K562 (cell line): Measurements from ENCODE around the gene ADPGK. TPM values are rescaled to one million over a fixed set of nuclear protein-coding genes. Genes with fewer than 3 reads are reported as not detected.
A peak's percentile ranks its signal among the peaks of the same experiment; 100 is the strongest.

Source experiments
- ATAC-seq: fragments of 200-7000 bp; cut with Tn5 transposase; 3 replicates; pipeline ENCODE4 v1.9.1; 2020; ENCODE audit warnings: moderate library complexity
- BruUV-seq: library from RNA; stranded (reverse); fragments of 400-500 nt; replicated peaks from 2 replicates; lab custom pipeline; 2021; lab: Mats Ljungman, UMichigan
- CTCF ChIA-PET: fragments of 300-600 bp; formaldehyde crosslinking; extraction: SDS; loops from one replicate; lab custom pipeline; 2021; ENCODE audit warnings: low intra/inter-chr PET ratio; lab: Yijun Ruan, JAX
- POLR2A ChIA-PET: fragments of 300-600, 350-650 bp; sonication (Branson Sonifier 250); formaldehyde crosslinking; extraction: SDS; loops from one replicate; lab custom pipeline; 2021; ENCODE audit warnings: antibody characterized with exemption, inconsistent platforms; lab: Yijun Ruan, JAX
- DNase-seq, 4 experiments: peaks; one replicate each; pipeline versions ENCODE4 v3.0.0 to v3.0.0-alpha.2; 2011 to 2018; ENCODE audit warnings: low spot score in 3 of 4, mixed read lengths in 3 of 4; ENCODE audit errors: extremely low read depth in 1 of 4
- FAIRE-seq: peaks from 2 replicates; lab custom pipeline; 2011; peaks lifted over from hg19 to GRCh38; lab: Jason Lieb, UNC
- H2AFZ ChIP-seq: 2 replicates; pipeline ENCODE4 v1.6.0; 2011; ENCODE audit warnings: low read depth, low read length, control low read depth, inconsistent platforms
- H3K27ac ChIP-seq: fragments of 200-600 bp; 3 replicates; pipeline ENCODE4 v1.8.0; 2011; ENCODE audit warnings: low read depth, mild to moderate bottlenecking, control low read depth, inconsistent platforms, low read length, moderate library complexity, mixed read lengths; ENCODE audit errors: extremely low read depth
- H3K27me3 ChIP-seq, 2 experiments: fragments of 300-600 bp in 1 of 2; 2 replicates in 1 of 2; 3 replicates in 1 of 2; pipeline versions ENCODE4 v1.6.0 to v1.8.0; 2011; ENCODE audit warnings: inconsistent platforms in 2 of 2, low read length in 2 of 2, mild to moderate bottlenecking in 1 of 2, mixed read lengths in 1 of 2, moderate library complexity in 1 of 2; ENCODE audit not compliant: control insufficient read depth in 2 of 2, insufficient read depth in 2 of 2
- H3K36me3 ChIP-seq: fragments of 300-600 bp; 3 replicates; pipeline ENCODE4 v1.8.0; 2011; ENCODE audit warnings: mild to moderate bottlenecking, low read length, inconsistent platforms; ENCODE audit not compliant: control insufficient read depth, insufficient read depth
- H3K4me1 ChIP-seq, 2 experiments: fragments of 200-600 bp in 1 of 2; replicated peaks in 1 of 2; 2 replicates in 1 of 2; 3 replicates in 1 of 2; pipeline versions ENCODE4 v1.5.1 to v1.8.0; 2011; ENCODE audit warnings: inconsistent platforms in 2 of 2, low read length in 2 of 2, mild to moderate bottlenecking in 1 of 2, mixed read lengths in 1 of 2, moderate library complexity in 1 of 2; ENCODE audit not compliant: control insufficient read depth in 2 of 2, insufficient read depth in 2 of 2
- H3K4me2 ChIP-seq: 2 replicates; pipeline ENCODE4 v1.6.1; 2011; ENCODE audit warnings: low read length, control low read depth, inconsistent platforms, mixed read lengths; ENCODE audit not compliant: insufficient read depth
- H3K4me3 ChIP-seq: fragments of 200-600 bp; sonication (generic), shearing (Covaris generic); 2 replicates; pipeline ENCODE4 v1.5.1; 2016; ENCODE audit warnings: control low read depth, inconsistent platforms
- H3K79me2 ChIP-seq: fragments of 200-600 bp; 3 replicates; pipeline ENCODE4 v1.8.0; 2011; ENCODE audit warnings: low read length, inconsistent platforms; ENCODE audit not compliant: control insufficient read depth, insufficient read depth
- H3K9ac ChIP-seq, 2 experiments: 2 replicates each; pipeline versions ENCODE4 v1.6.0 to v1.6.1; 2011; ENCODE audit warnings: low read depth in 2 of 2, low read length in 2 of 2, control low read depth in 1 of 2, inconsistent platforms in 1 of 2, mild to moderate bottlenecking in 1 of 2, mixed read lengths in 1 of 2; ENCODE audit not compliant: insufficient read depth in 1 of 2
- H3K9me1 ChIP-seq: one replicate; pipeline ENCODE4 v1.6.0; 2011; ENCODE audit warnings: inconsistent platforms, mild to moderate bottlenecking, low read length, moderate library complexity; ENCODE audit not compliant: control insufficient read depth, insufficient read depth
- H3K9me3 ChIP-seq: replicated peaks from 2 replicates; pipeline ENCODE4 v1.5.1; 2011; ENCODE audit warnings: low read depth, low read length, inconsistent platforms; ENCODE audit not compliant: control insufficient read depth, insufficient read depth
- H4K20me1 ChIP-seq: replicated peaks from 2 replicates; pipeline ENCODE4 v1.6.1; 2011; ENCODE audit warnings: low read length, inconsistent platforms, mixed read lengths; ENCODE audit not compliant: control insufficient read depth, insufficient read depth
- MEIS2 ChIP-seq: fragments of 450-650 bp; IDR thresholded peaks from 2 replicates; pipeline ENCODE4 v1.6.1; 2014; ENCODE audit warnings: mild to moderate bottlenecking; ENCODE audit not compliant: partially characterized antibody
- SUPT5H ChIP-seq: fragments of 450-650 bp; IDR thresholded peaks from 2 replicates; pipeline ENCODE4 v1.6.1; 2016
- TCF3 ChIP-seq: sonication (generic); formaldehyde crosslinking; IDR thresholded peaks from 2 replicates; pipeline ENCODE4 v1.4.0; 2020; ENCODE audit warnings: mild to moderate bottlenecking, missing genetic modification reagents
- ZNF282 ChIP-seq: sonication (generic); formaldehyde crosslinking; IDR thresholded peaks from 2 replicates; pipeline ENCODE4 v1.8.1; 2023; ENCODE audit warnings: missing genetic modification reagents
- ZNF436 ChIP-seq: fragments of 250-450, 450-650 bp; sonication (Bioruptor Pico); formaldehyde crosslinking; IDR thresholded peaks from 2 replicates; pipeline ENCODE4 v1.7.0; 2020; ENCODE audit warnings: mild to moderate bottlenecking
- WGBS: fragments of 100-300 bp; shearing (Covaris generic); methylation state at CpG from one replicate; pipeline ENCODE4 v1.1.6; 2016; ENCODE audit warnings: low coverage, mixed read lengths; ENCODE audit not compliant: insufficient coverage; ENCODE audit errors: missing lambda C conversion rate; 5-methylcytosine and 5-hydroxymethylcytosine counted together
- in situ Hi-C: fragments of 300-500 bp; cut with MboI; formaldehyde crosslinking; loops from 4 replicates; pipeline ENCODE4 v1.15.0; 2018; ENCODE audit warnings: inconsistent platforms, mixed read lengths
- intact Hi-C: fragments of 100-400 bp; cut with micrococcal nuclease; formaldehyde crosslinking; loops from 2 replicates; pipeline ENCODE4 v1.14.2; 2022
- polyA plus RNA-seq, 8 experiments: library from polyadenylated mRNA; depleted of rRNA in 4 of 8; stranded (reverse) in 5 of 8; unstranded in 3 of 8; fragments of >200 nt; fragmentation: Nextera tagmentation in 2 of 8; fragmentation: Illumina TruSeq in 1 of 8; extraction: Ambion mirVana in 2 of 8; extraction: Trizol in 1 of 8; gene quantifications; 2 replicates each; pipeline versions ENCODE4 v1.2.1 to v1.2.3, GENCODE V29; 2011 to 2014; ENCODE audit warnings: inconsistent platforms in 1 of 8, missing spikeins in 1 of 8
- total RNA-seq, 7 experiments: library from RNA; depleted of rRNA in 6 of 7; stranded (reverse); fragments of >200 nt in 6 of 7; fragmentation: Illumina TruSeq in 2 of 7; extraction: Trizol in 2 of 7; gene quantifications; 2 replicates each; pipeline versions ENCODE4 v1.2.1 to v1.2.3, GENCODE V29; 2011 to 2021; ENCODE audit warnings: low replicate concordance in 1 of 7
- TF ChIP-seq, protein P1 (sequence below): fragments of 150-350 bp; conservative IDR thresholded peaks from 2 replicates; pipeline ENCODE4 v1.6.1; 2014; ENCODE audit warnings: low read length
- TF ChIP-seq, protein P2 (sequence below): sonication (generic); formaldehyde crosslinking; IDR thresholded peaks from 2 replicates; pipeline ENCODE4 v1.8.1; 2023; ENCODE audit warnings: mild to moderate bottlenecking, missing genetic modification reagents

ADPGK gene
- total and polyA plus RNA-seq, 9 of the 15 experiments (the other 6 are each of a cell fraction or from before 2014, with no cell fraction given) = 13.4 to 97.4 (median 48.5) TPM

DNA sequence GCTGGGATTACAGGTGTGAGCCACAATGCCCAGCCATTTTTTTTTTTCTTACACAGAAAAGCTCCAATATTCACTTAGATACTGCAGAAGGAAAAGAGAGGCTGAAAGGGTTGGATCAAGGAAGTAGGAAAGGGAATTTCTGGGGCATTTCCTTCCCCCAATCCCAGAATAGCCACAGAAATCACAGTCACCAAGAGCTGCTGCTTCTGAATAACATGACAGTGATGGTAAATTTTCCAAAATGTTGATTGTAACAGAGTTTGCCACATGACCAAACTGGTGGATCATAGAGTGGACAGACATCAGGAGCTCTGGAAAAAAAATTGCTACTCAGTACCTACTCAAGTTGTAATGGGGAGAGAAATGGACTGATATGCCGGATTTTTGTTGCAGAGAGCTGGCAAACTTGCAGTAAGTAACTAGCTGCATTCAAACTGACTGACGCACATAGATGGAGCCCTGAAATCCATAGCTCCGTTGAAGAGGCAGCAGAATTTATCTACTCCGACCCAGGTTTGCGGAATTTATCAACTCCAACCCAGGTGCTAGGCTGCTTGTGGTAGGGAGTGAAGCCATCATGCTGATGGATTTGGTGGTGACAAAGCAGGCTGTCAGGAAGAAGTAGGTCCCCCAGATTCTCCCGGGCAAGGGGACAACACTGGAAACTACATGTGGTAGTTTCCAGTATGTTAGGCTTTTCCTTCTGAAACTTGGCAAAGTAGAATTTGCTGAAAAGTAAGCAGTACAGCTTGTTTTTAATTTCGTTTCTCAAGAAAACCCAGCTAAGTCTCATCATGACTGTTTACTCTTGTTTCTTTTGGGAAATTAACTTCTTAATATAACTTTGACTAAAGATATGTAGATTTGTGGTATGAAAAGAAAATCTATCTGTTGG lies 10.5 kb upstream of the ADPGK start:
- H3K4me2 ChIP-seq = no peak overlapping the region
- no peak overlapping the region for H2AFZ ChIP-seq
- H3K27me3 ChIP-seq = peaks cover 13 to 15% of the 10 kb centered on the region in 2 experiments; a peak in 3 of 5 replicates
- no peaks in the 10 kb centered on the region for H3K79me2 ChIP-seq
- no peaks in the 10 kb centered on the region for H3K36me3 ChIP-seq
- no peak overlapping the region for H3K27ac ChIP-seq
- DNase-seq (no peak), FAIRE-seq (no peak), ATAC-seq (no peak)
- intact Hi-C loops = loop anchor here (10.0 kb wide), 1 partner anchor 69 kb away; no protein-coding TSS in a partner anchor
- no peaks in the 10 kb centered on the region for H3K9me3 ChIP-seq
- WGBS = 2% methylated on average over 7 of the region's 7 CpGs
- no peak overlapping the region for H3K4me3 ChIP-seq
- no TSS peak for BruUV-seq
- POLR2A ChIA-PET = interaction anchor here (0.5 to 0.8 kb wide), 5 partner anchors 12 to 902 kb away, joined by 3 to 4 read pairs (median 3); no protein-coding TSS in a partner anchor
- H3K4me1 ChIP-seq = peaks cover 0 to 12% of the 10 kb centered on the region in 2 experiments; a peak in 3 of 5 replicates
- no peaks in the 10 kb centered on the region for H3K9me1 ChIP-seq
- TF ChIP-seq ZNF282 (CRISPR knock-in tag) (no peak), TCF3 (CRISPR knock-in tag) (peak; percentile 52)
- TF ChIP-seq, all 486 proteins: peak for 1
- in situ Hi-C loops = loop anchor here (25.0 kb wide), 1 partner anchor 1293 kb away; the partner anchor contains the start of gene GOLGA6A
- Histone ChIP-seq H4K20me1 (0 out of 2 replicates have a peak, but pooled peaks cover 5% of the 10 kb centered on the region), H3K9ac (no peak overlapping the region)
- CTCF ChIA-PET = interaction anchor here (0.6 kb wide), 1 partner anchor 451 kb away, joined by 3 read pairs; no protein-coding TSS in a partner anchor

DNA sequence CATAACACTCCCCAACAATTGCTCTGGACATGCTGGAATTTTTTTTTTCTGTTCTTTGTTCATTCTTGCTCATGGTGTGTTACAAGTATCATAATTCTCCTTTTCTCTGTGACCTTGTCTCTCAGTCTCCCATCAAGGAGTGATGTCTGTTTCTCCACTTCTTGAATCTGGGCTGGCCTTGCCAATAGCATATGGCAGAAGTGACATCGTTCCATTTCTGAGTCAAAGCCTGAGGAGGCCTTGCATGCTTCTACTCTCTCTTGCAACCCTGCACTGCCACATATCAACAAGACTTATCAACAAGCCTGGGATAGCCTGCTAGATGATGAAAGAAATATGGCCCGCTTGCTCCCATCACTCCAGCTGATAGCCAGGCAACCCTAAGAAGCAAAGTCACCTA lies 8.9 kb upstream of the ADPGK start:
- Histone ChIP-seq H3K79me2 (no peaks in the 10 kb centered on the region), H3K4me2 (no peak overlapping the region), H3K4me3 (no peak overlapping the region), H3K4me1 (peaks cover 0 to 12% of the 10 kb centered on the region in 2 experiments; a peak in 3 of 5 replicates), H3K9me3 (no peaks in the 10 kb centered on the region), H2AFZ (no peak overlapping the region), H3K9ac (no peak overlapping the region), H3K27ac (no peak overlapping the region), H3K9me1 (no peaks in the 10 kb centered on the region), H4K20me1 (0 out of 2 replicates have a peak, but pooled peaks cover 5% of the 10 kb centered on the region), H3K36me3 (no peaks in the 10 kb centered on the region), H3K27me3 (peaks cover 13 to 15% of the 10 kb centered on the region in 2 experiments; a peak in 3 of 5 replicates)
- FAIRE-seq = no peak
- DNase-seq = no peak
- no TSS peak for BruUV-seq
- ATAC-seq = no peak
- in situ Hi-C loops (loop anchor here (25.0 kb wide), 1 partner anchor 1295 kb away; the partner anchor contains the start of gene GOLGA6A), intact Hi-C loops (loop anchor here (10.0 kb wide), 1 partner anchor 68 kb away; no protein-coding TSS in a partner anchor)
- ChIA-PET CTCF (no interaction called here), POLR2A (no interaction called here)
- 4% methylated on average over 2 of the region's 2 CpGs for WGBS
- TF ChIP-seq MEIS2 (peak; percentile 48), SUPT5H (no peak), ZNF436 (CRISPR knock-in tag) (no peak)
- TF ChIP-seq, protein P1, sequence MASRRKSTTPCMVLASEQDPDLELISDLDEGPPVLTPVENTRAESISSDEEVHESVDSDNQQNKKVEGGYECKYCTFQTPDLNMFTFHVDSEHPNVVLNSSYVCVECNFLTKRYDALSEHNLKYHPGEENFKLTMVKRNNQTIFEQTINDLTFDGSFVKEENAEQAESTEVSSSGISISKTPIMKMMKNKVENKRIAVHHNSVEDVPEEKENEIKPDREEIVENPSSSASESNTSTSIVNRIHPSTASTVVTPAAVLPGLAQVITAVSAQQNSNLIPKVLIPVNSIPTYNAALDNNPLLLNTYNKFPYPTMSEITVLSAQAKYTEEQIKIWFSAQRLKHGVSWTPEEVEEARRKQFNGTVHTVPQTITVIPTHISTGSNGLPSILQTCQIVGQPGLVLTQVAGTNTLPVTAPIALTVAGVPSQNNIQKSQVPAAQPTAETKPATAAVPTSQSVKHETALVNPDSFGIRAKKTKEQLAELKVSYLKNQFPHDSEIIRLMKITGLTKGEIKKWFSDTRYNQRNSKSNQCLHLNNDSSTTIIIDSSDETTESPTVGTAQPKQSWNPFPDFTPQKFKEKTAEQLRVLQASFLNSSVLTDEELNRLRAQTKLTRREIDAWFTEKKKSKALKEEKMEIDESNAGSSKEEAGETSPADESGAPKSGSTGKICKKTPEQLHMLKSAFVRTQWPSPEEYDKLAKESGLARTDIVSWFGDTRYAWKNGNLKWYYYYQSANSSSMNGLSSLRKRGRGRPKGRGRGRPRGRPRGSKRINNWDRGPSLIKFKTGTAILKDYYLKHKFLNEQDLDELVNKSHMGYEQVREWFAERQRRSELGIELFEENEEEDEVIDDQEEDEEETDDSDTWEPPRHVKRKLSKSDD = no peak
- TF ChIP-seq, protein P2, sequence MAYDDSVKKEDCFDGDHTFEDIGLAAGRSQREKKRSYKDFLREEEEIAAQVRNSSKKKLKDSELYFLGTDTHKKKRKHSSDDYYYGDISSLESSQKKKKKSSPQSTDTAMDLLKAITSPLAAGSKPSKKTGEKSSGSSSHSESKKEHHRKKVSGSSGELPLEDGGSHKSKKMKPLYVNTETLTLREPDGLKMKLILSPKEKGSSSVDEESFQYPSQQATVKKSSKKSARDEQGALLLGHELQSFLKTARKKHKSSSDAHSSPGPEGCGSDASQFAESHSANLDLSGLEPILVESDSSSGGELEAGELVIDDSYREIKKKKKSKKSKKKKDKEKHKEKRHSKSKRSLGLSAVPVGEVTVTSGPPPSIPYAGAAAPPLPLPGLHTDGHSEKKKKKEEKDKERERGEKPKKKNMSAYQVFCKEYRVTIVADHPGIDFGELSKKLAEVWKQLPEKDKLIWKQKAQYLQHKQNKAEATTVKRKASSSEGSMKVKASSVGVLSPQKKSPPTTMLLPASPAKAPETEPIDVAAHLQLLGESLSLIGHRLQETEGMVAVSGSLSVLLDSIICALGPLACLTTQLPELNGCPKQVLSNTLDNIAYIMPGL (CRISPR knock-in tag) = no peak
